Measurements from ENCODE around the gene RGS7.

The RGS7 gene

GRCh38 chr1:241356519-241357365, at the start of gene RGS7:
Gene RGS7, minus strand, starts transcription at chr1:241357205.
- no peak for DNase-seq (ENCODE audit: low spot score)

- no peak for DNase-seq (ENCODE audit: low spot score)
Measured at GRCh38 chr1:241406421-241406820, 49.4 kb upstream of the RGS7 start.

GRCh38 chr1:241401156-241401555, 44.2 kb upstream of the RGS7 start:
- DNase-seq (ENCODE audit: low spot score), result no peak

- DNase-seq (ENCODE audit: low spot score), result no peak
Measured at GRCh38 chr1:241396747-241397681, 40.0 kb upstream of the RGS7 start.

GRCh38 chr1:241391926-241392710, 35.1 kb upstream of the RGS7 start:
- no peak for DNase-seq (ENCODE audit: low spot score)

GRCh38 chr1:241390526-241390925, 33.5 kb upstream of the RGS7 start:
- no peak for DNase-seq (ENCODE audit: low spot score)

- no peak for DNase-seq (ENCODE audit: low spot score)
Measured at GRCh38 chr1:241389400-241389799, 32.4 kb upstream of the RGS7 start.

GRCh38 chr1:241387216-241387615, 30.2 kb upstream of the RGS7 start:
- no peak for DNase-seq (ENCODE audit: low spot score)

- DNase-seq (ENCODE audit: low spot score), result no peak
Measured at GRCh38 chr1:241376701-241377100, 19.7 kb upstream of the RGS7 start.

GRCh38 chr1:241375886-241376285, 18.9 kb upstream of the RGS7 start:
- no peak for DNase-seq (ENCODE audit: low spot score)

GRCh38 chr1:241366196-241366595, 9.2 kb upstream of the RGS7 start:
- DNase-seq (ENCODE audit: low spot score), result no peak

GRCh38 chr1:241362350-241362749, 5.3 kb upstream of the RGS7 start:
- no peak for DNase-seq (ENCODE audit: low spot score)

GRCh38 chr1:241357366-241358340, 648 bp upstream of the RGS7 start:
- no peak for DNase-seq (ENCODE audit: low spot score)

GRCh38 chr1:241356187-241356518, 852 bp downstream of the RGS7 start:
- no peak for DNase-seq (ENCODE audit: low spot score)

GRCh38 chr1:241355311-241356010, 1.5 kb downstream of the RGS7 start:
- DNase-seq (ENCODE audit: low spot score), result no peak

- no peak for DNase-seq (ENCODE audit: low spot score)
Measured at GRCh38 chr1:241352401-241352800, 4.6 kb downstream of the RGS7 start.

- DNase-seq (ENCODE audit: low spot score), result no peak
Measured at GRCh38 chr1:241351841-241352240, 5.2 kb downstream of the RGS7 start.

GRCh38 chr1:241343956-241344355, 13.0 kb downstream of the RGS7 start:
- DNase-seq (ENCODE audit: low spot score), result no peak

- no peak for DNase-seq (ENCODE audit: low spot score)
Measured at GRCh38 chr1:241336335-241336734, 20.7 kb downstream of the RGS7 start.

GRCh38 chr1:241332987-241333386, 24.0 kb downstream of the RGS7 start:
- DNase-seq (ENCODE audit: low spot score), result no peak

- DNase-seq (ENCODE audit: low spot score), result no peak
Measured at GRCh38 chr1:241332037-241332409, 25.0 kb downstream of the RGS7 start.
